Measurements from ENCODE around the gene PANK4. TPM values are rescaled to one million over a fixed set of nuclear protein-coding genes. Genes with fewer than 3 reads are reported as not detected.

Gene PANK4
- total and polyA plus RNA-seq, 9 of the 15 experiments (the other 6 are each of a cell fraction or from before 2014, with no cell fraction given), result 0.93 to 55.6 (median 31.5) TPM

DNA sequence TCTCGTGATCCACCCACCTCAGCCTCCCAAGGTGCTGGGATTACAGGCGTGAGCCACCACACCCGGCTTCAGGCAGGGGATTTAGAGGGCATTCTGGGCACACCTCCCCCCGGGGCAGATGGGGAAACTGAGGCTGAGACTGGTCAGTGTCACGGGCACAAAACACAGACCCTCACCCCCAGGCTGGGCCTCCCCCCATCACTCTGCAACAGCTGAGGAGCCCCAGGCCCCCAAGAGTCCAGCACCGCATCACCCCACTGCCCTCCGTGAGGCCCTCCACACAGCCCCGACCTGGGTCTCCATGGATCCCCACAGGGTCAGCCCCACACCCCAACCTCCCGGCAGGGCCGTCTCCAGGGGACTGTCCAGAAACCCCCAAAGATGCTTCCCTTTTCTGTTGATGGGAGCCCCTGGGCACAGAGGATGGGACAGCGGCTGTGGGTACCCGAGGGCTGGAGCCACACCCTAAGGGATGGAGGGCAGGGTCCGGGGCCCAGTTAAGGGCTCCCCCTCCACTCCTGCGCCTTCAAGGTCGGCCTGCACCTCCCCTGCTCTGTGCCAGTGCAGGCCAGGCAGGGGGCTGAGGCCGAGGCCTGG lies 40.8 kb upstream of the PANK4 start:
- no TSS peak for BruUV-seq (replicated peaks)
- Histone ChIP-seq H3K9me1 (ENCODE audit: control insufficient read depth, insufficient read depth, low read length) (no peaks in the 10 kb centered on the region), H4K20me1 (replicated peaks; ENCODE audit: control insufficient read depth, insufficient read depth, low read length) (no peaks in the 10 kb centered on the region), H3K36me3 (ENCODE audit: control insufficient read depth, insufficient read depth, low read length) (no peaks in the 10 kb centered on the region), H3K27me3 (ENCODE audit: control insufficient read depth in 2 of 2, insufficient read depth in 2 of 2, low read length in 2 of 2) (peaks cover 37 to 61% of the 10 kb centered on the region in 2 experiments), H3K27ac (ENCODE audit: extremely low read depth, low read depth, low read length) (no peak overlapping the region), H3K79me2 (ENCODE audit: control insufficient read depth, insufficient read depth, low read length) (no peaks in the 10 kb centered on the region), H3K4me2 (ENCODE audit: insufficient read depth, low read length) (no peak overlapping the region), H3K4me1 (replicated peaks in 1 of 2; ENCODE audit: control insufficient read depth in 2 of 2, insufficient read depth in 2 of 2, low read length in 2 of 2) (peaks cover 0 to 37% of the 10 kb centered on the region in 2 experiments; a peak in 2 of 5 replicates), H3K4me3 (no peak overlapping the region), H3K9me3 (replicated peaks; ENCODE audit: control insufficient read depth, insufficient read depth, low read depth, low read length) (no peaks in the 10 kb centered on the region), H2AFZ (ENCODE audit: low read depth, low read length) (no peak overlapping the region), H3K9ac (ENCODE audit: insufficient read depth in 1 of 2, low read depth in 2 of 2, low read length in 2 of 2) (no peak overlapping the region)
- ChIA-PET CTCF (ENCODE audit: low intra/inter-chr PET ratio) (no interaction called here), POLR2A (no interaction called here)
- 8% methylated on average over 13 of the region's 16 CpGs for WGBS (ENCODE audit: insufficient coverage, low coverage, missing lambda C conversion rate)
- ATAC-seq (no peak), FAIRE-seq (no peak), DNase-seq (ENCODE audit: extremely low read depth in 1 of 4, low spot score in 3 of 4) (no peak)
- TF ChIP-seq POLR3A (IDR thresholded peaks at IDR 0.05; ENCODE audit: borderline replicate concordance, extremely low read depth, insufficient read depth, insufficient read length), result no peak
- TF ChIP-seq ZBTB33 (CRISPR knock-in tag; IDR thresholded peaks at IDR 0.05), result no peak
- no peak for TF ChIP-seq STAG1 (CRISPR knock-in tag; IDR thresholded peaks at IDR 0.05; ENCODE audit: borderline replicate concordance)
- no peak for TF ChIP-seq BMI1 (IDR thresholded peaks at IDR 0.05; ENCODE audit: low read length)
- in situ Hi-C loops (cut with MboI) (no loop called here), intact Hi-C loops (cut with micrococcal nuclease) (no loop called here)
